SKM-1 (cell line): Measurements from ENCODE around the gene ALOX5AP.

Experiments
- DNase-seq: peaks from one replicate; lab custom pipeline; 2025; ENCODE audit not compliant: unreplicated experiment; lab: John Stamatoyannopoulos, UW

ALOX5AP gene

DNA sequence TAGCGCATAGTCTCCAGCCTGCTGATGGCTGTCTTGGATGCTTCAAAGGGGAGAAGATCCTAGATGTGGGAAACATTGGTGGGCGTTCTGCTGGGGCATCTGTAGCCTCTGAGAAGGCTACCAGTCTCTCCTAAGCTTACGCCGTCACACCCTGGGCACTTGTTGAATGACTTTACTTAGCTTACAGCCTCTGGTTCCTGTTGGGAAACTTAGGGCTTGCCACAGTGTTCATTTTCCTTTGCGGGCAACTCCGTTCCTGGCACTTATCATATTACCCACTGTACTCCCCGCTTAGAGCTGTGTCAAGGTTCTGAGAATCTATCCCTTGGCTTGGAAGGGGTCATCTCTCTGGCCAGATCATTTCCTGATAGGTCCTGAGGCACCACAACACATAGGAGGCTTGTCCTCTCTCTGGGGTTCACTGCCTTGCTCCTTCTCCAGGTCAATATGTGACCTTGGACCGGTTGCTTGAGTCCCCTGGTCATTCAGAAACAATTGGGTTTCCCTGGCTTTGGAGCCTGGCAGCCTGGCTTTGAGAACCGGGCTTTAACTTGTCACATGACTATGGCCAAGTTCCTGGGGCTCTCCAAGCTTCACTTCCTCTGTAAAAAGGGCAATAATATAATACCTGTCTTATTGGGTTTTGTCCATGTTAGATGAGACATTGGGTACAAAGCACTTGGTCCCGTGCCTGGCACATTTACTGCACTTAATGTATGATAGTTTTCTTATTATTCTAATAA lies 20.5 kb upstream of the ALOX5AP start:
- no peak for DNase-seq

DNA sequence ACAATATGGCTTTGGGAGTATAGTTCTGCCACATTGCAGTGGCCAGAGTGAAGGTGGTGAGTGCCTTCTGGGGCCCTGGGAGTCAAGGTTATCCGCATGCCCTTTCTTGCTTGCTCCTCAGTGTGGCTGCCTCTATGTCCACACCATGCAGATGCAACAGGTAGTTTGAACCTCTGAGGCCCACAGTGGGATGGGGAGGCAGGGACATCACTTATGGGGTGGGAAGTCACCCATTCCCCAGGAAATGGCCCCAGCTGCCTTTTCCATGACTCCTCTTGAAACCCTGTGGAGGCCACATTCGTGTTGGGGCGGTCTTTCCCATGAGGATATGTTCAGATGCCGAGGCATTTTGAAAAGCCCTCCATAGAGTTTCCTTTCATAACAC lies 20.0 kb upstream of the ALOX5AP start:
- DNase-seq, result no peak

- no peak for DNase-seq
These were observed 19.5 kb upstream of the ALOX5AP start for GRCh38 chr13:30715837-30716236.

GRCh38 chr13:30718661-30719524 lies 16.4 kb upstream of the ALOX5AP start:
- DNase-seq, result no peak

DNA sequence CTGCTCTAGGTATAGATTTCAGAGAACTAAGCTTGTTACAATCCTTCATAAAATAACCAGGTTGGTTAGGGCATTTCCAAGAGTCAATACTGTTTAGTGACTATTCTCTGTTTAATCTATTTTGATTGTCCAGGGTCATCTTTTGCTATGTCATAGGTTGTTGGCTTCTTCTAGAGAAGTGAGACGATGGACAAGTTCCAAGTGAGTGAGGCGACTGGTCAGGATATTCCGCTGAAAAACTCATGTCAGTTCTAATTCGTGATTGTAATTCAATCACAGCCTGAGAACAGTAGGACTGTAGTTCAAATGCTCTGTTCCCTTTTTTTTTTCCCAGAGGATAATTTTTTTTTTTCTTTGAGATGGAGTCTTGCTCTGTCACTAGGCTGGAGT lies 15.8 kb upstream of the ALOX5AP start:
- DNase-seq, result no peak

- DNase-seq, result peak; percentile 50
These were observed 15.0 kb upstream of the ALOX5AP start for GRCh38 chr13:30720172-30720869.

- DNase-seq, result no peak
These were observed 13.4 kb upstream of the ALOX5AP start for GRCh38 chr13:30721936-30722335.

DNA sequence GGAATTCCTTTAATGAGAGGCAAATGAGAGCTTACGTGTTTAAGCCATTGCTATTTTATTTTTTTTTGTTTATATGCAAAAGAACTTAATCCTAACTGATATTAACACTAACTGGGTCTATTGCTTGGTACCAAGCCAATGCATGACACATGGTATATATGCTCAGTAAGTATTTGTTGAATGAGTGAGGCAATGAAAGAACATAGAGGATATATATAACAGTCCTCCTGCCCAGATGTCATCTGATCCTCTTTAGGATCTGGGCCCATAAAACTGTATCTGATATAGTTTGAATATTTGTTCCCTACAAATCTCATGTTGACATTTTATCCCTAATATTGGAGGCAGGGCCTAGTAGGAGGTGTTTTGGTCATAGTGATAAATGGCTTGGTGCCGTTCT lies 13.0 kb upstream of the ALOX5AP start:
- DNase-seq, result no peak

DNA sequence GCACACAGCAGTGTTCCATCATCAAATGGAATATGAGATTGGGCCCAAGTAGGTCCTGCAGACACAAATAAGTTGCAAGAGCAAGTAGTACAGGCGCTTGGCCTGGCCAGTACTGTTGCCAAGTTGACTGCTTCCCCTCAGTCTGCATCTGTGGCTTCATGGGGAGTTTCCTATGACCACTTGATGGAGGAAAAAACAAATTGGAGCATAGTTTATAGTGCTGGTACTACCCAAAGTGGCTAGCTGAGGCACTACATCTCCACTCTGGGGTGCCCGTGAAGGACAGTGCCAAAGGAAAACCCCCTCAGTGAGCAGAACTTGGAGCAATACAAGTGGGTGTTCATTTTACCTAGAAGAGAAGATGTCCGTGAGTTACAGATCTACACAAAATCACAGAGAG lies 10.6 kb upstream of the ALOX5AP start:
- DNase-seq, result no peak

DNA sequence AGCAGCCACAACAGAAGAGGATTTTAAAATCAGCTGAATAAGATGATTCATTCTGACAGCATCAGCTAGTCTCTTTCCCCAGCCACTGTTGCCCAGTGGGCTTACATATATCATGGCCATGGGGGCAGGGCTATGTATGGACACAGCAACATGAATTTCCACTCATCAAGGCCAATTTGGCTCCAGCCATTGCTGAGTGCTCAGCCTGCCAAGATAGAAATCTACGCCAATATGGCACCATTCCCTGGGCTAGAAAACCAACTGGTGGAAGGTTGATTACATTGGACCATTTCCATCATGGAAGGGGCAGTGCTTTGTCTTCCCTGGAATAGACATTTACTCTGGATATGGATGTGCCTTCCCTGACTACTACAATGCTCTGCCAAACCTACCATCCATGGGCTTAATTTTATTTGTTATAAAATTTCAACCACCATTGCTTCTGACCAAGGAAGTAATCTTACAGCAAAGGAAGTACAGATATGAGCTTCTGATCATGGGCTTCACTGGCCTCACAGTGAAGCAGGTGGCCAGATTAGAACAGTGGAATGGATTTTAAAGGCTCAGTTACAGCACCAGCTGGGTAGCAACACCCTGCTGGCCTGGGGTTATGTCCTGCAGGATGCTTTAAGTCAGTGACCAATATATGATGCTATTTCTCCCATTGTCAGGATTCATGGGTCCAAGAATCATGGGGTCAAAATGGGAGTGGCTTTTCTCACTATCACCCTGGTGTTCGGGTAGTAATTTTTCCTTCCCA lies 9.8 kb upstream of the ALOX5AP start:
- no peak for DNase-seq

DNA sequence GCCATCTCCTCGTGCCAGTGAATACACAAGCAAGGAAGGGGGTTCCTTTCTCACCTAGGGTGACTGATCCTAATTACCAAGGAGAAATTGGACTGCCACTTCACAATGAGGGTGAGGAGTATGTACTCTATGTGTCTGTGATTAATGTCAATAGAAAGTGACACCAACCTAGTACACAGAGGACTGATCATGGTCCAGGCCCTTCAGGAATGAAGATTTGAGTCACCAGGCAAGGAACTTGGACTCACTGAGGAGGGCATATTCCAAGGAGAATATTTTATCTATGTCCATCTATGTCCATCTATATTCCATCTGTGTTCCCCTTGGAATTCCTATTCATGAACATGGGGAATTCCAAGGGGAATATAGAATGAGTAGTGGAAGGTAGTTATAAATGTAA lies 9.2 kb upstream of the ALOX5AP start:
- DNase-seq, result no peak

GRCh38 chr13:30727491-30728355 lies 7.6 kb upstream of the ALOX5AP start:
- no peak for DNase-seq

GRCh38 chr13:30729801-30730200 lies 5.5 kb upstream of the ALOX5AP start:
- DNase-seq, result no peak

GRCh38 chr13:30730526-30730925 lies 4.8 kb upstream of the ALOX5AP start:
- no peak for DNase-seq

DNA sequence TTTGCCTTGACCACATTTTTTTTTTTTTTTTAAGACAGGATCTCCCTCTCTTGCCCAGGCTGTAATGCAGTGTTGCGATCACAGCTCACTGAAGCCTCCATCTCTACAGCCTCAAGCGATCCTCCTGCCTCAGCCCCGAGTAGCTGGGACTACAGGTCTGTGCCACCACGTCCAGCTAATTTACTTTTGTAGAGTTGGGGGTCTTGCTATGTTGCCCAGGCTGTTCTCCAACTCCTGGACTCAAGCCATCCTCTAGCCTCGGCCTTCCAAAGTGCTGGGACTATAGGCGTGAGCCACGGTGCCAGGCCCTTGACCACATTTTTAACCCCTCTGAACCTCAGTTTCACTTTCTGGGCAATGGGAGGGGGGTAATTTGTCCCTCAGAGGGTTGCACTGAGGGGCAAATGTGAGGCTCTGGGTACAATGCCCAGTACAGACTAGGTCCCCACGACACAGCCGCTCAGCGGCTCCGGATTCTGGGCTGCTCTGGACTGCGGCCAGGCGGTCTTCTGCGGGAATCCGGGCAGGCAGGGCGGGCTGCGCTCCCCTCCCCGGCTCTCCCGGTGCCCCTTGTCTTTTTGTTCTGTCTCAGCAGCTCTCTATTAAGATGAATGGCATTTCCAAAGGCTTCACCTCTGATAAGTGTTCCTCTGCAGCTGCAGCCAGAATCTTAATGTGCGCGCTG lies 3.8 kb upstream of the ALOX5AP start:
- no peak for DNase-seq

DNA sequence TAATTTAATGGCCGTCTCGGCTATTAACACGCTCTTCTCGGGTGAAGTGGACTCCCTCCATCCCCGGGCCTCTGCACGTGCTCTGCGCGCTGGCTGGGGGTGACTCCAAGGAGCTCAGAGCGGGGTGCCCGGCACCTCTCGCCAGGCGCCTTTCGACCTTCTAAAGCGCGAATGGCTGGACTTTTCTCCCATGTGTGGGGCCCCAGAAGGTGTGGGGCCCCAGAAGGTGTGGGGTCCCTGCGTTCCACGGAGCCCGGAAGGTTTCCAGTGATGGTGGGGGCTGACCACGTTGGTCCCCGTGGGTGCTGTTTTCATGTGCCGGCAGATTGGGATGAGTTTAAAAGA lies 3.3 kb upstream of the ALOX5AP start:
- no peak for DNase-seq

DNA sequence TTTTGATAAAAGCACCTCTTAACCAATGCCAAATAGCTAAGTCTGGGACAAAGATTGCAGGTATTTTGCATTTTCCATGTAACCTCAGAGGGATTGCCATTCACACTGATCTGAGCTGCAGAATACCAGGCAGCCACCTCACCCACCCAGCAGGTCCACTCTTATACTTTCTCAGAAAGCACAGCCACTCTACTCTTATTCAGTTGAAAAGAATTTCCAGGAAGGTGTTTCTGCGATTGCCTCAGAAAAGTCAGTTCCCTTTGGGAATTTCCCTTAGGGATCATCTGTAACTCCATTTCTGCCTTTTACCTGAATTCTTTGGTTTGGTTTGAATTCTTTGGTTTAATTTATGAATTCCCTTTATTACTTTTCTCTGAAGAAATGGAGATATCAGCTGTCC lies 904 bp upstream of the ALOX5AP start:
- no peak for DNase-seq

DNA sequence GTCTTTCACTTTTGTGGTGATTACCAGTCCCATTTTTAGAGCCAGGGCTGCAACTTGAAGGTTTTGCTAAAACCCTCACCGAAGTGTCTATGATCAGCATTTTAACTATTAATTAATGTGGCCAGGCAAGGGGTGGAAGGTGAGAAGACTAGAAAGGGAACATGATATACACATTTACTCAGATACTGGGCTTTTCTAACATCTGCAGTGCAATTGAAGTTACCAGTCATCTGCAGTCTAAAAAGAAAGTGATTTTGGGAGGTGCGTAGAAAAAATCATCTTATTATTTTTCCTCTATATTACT lies 481 bp downstream of the ALOX5AP start:
- no peak for DNase-seq

GRCh38 chr13:30736461-30737320 lies 1.3 kb downstream of the ALOX5AP start:
- DNase-seq, result no peak
